ENCODE results near the gene NPC1L1.
A peak's percentile ranks its signal among the peaks of the same experiment; 100 is the strongest.
"Not testable (repeated sequence)": the region's sequence is repeated elsewhere in the genome, so short reads cannot be mapped to it uniquely, and the experiment has no call there.

The NPC1L1 gene

GRCh38 chr7:44565795-44566559 lies 24.8 kb upstream of the NPC1L1 start:
- DNase-seq: no peak

- peak; percentile 83 for DNase-seq
Observed at GRCh38 chr7:44565097-44565794, 24.1 kb upstream of the NPC1L1 start.

- peak; percentile 48 for DNase-seq
Observed at GRCh38 chr7:44564606-44565005, 23.5 kb upstream of the NPC1L1 start.

- peak; percentile 55 for DNase-seq
Observed at GRCh38 chr7:44563171-44563679, 22.1 kb upstream of the NPC1L1 start.

GRCh38 chr7:44562622-44562962 lies 21.5 kb upstream of the NPC1L1 start:
- not testable (repeated sequence) for DNase-seq

GRCh38 chr7:44561962-44562621 lies 21.0 kb upstream of the NPC1L1 start:
- DNase-seq: no peak

- no peak for DNase-seq
Observed at GRCh38 chr7:44561481-44561880, 20.4 kb upstream of the NPC1L1 start.

- DNase-seq: no peak
Observed at GRCh38 chr7:44559485-44559884, 18.4 kb upstream of the NPC1L1 start.

- no peak for DNase-seq
Observed at GRCh38 chr7:44557485-44557884, 16.4 kb upstream of the NPC1L1 start.

GRCh38 chr7:44555350-44555749 lies 14.2 kb upstream of the NPC1L1 start:
- no peak for DNase-seq

GRCh38 chr7:44552473-44553005 lies 11.4 kb upstream of the NPC1L1 start:
- DNase-seq: not testable (repeated sequence)

GRCh38 chr7:44549457-44549856 lies 8.3 kb upstream of the NPC1L1 start:
- peak; percentile 26 for DNase-seq

- DNase-seq: no peak
Observed at GRCh38 chr7:44548893-44549292, 7.8 kb upstream of the NPC1L1 start.

GRCh38 chr7:44547536-44548231 lies 6.6 kb upstream of the NPC1L1 start:
- no peak for DNase-seq

- DNase-seq: no peak
Observed at GRCh38 chr7:44541876-44542610, 913 bp upstream of the NPC1L1 start.

GRCh38 chr7:44540592-44541027 lies 520 bp downstream of the NPC1L1 start:
- no peak for DNase-seq

- no peak for DNase-seq
Observed at GRCh38 chr7:44539669-44540506, 1.2 kb downstream of the NPC1L1 start.

GRCh38 chr7:44538798-44539668 lies 2.1 kb downstream of the NPC1L1 start:
- DNase-seq: no peak

GRCh38 chr7:44538093-44538797 lies 2.9 kb downstream of the NPC1L1 start:
- no peak for DNase-seq

Measured in activated CD8-positive, alpha-beta memory T cell treated with anti-CD3 and anti-CD28 coated beads, Interleukin-2, amount 50 U/mL, for 48 hours (primary cell).